H1 (cell line): ENCODE data around the gene PRPF31. TPM values are rescaled to one million over a fixed set of nuclear protein-coding genes. Genes with fewer than 3 reads are reported as not detected.

Source experiments
- FOSL1 ChIP-seq: IDR thresholded peaks from 2 replicates; pipeline ENCODE4 v1.6.1; 2011; ENCODE audit warnings: mild to moderate bottlenecking, low read depth, low read length, moderate library complexity; ENCODE audit not compliant: insufficient read depth
- SIN3A ChIP-seq, 2 experiments: IDR thresholded peaks in 1 of 2; conservative IDR thresholded peaks in 1 of 2; 2 replicates each; pipeline ENCODE4 v1.6.1; 2011 to 2012; ENCODE audit warnings: low read length in 2 of 2, improper control_type of control experiment in 1 of 2, low read depth in 1 of 2, mild to moderate bottlenecking in 1 of 2
- SIX5 ChIP-seq: IDR thresholded peaks from 2 replicates; pipeline ENCODE4 v1.6.1; 2011; ENCODE audit warnings: mild to moderate bottlenecking, low read depth, low read length
- SP1 ChIP-seq: IDR thresholded peaks from 2 replicates; pipeline ENCODE4 v1.6.1; 2011; ENCODE audit warnings: low read depth, low read length
- polyA plus RNA-seq, 7 experiments: library from polyadenylated mRNA; depleted of rRNA in 3 of 7; stranded (reverse) in 5 of 7; unstranded in 2 of 7; fragments of >200 nt in 5 of 7; fragments of 200-250 nt in 2 of 7; gene quantifications; 1 replicate in 5 of 7; 2 replicates in 1 of 7; 4 replicates in 1 of 7; pipeline versions ENCODE4 v1.2.1 to v1.2.3, GENCODE V29; 2011 to 2013; ENCODE audit warnings: missing spikeins in 2 of 7, mixed read lengths in 2 of 7
- total RNA-seq: library from RNA; stranded (reverse); fragmentation: NEBNext Ultra II Directional; extraction: Animal tissue kit (Norgen Biotek cat#: 25700); gene quantifications from 2 replicates; pipeline ENCODE4 v1.2.1, GENCODE V29; 2021

The PRPF31 gene
- total and polyA plus RNA-seq, 2 of the 8 experiments (the other 6 are each of a cell fraction or from before 2014, with no cell fraction given) = 51.1 to 97.4 TPM

DNA sequence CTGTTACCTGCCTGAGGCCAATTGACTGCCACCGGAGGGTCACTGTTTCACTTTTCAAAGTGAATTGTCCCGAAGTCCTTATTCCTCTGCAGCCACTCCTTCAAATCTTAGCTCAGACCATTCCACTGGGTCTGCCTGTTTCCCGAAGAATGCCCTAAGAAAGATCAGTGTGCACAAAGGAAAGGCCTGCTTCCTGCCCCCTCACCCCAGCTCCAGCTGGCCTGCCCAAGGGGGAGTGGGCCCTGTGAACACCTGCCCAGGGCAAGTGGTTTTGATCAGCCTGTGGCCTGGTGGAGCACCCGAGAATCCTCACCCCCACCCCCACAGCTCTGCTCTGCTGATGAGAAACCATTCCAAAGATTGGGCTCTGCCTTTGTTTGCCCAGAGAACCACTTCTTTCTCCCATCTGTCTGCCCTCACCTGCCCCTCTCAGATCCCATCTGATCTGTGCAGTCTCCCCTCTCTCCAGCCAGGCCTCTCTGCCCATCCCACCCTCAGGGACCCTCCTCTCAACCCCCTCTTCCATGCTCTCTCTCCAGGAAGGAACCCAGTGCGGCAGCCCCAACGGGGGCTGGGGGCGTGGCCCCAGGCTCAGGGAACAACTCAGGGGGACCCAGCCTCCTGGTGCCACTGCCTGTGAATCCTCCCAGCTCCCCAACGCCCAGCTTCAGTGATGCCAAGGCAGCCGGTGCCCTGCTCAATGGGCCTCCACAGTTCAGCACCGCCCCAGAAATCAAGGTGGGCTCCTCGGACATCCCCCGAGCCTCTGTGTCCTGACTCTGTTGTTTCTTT is 33.7 kb downstream of the PRPF31 start (continued):
- TF ChIP-seq SIN3A (conservative IDR thresholded peaks at IDR 0.05 in 1 of 2, IDR thresholded peaks at IDR 0.05 in 1 of 2; ENCODE audit: low read depth in 1 of 2, low read length in 2 of 2) (no peak), FOSL1 (no peak), SIX5 (no peak), SP1 (no peak)
- TF ChIP-seq, all 59 proteins: peak for 0
